IMR-90 (cell line): ENCODE data around the gene CH25H. TPM values are rescaled to one million over a fixed set of nuclear protein-coding genes. Genes with fewer than 3 reads are reported as not detected.
"Not testable (repeated sequence)": the region's sequence is repeated elsewhere in the genome, so short reads cannot be mapped to it uniquely, and the experiment has no call there.

Source experiments
- ATAC-seq: fragments of 200-7000 bp; cut with Tn5 transposase; 2 replicates; pipeline ENCODE4 v1.9.1; 2020; ENCODE audit warnings: low read depth, mild to moderate bottlenecking, moderate library complexity
- BruUV-seq: library from RNA; stranded (reverse); fragments of 400-500 nt; replicated peaks from 2 replicates; lab custom pipeline; 2021; lab: Mats Ljungman, UMichigan
- CTCF ChIA-PET: fragments of 300-600 bp; formaldehyde crosslinking; extraction: SDS; loops from one replicate; lab custom pipeline; 2021; ENCODE audit warnings: antibody characterized with exemption; lab: Yijun Ruan, JAX
- POLR2A ChIA-PET: fragments of 300-600 bp; sonication (Branson Sonifier 250); formaldehyde crosslinking; loops from one replicate; lab custom pipeline; 2022; ENCODE audit warnings: antibody characterized with exemption; ENCODE audit not compliant: unreplicated experiment; lab: Charles Lee
- DNase-seq: peaks from one replicate; pipeline ENCODE4 v3.0.0; 2013
- H2AFZ ChIP-seq: replicated peaks from 2 replicates; pipeline ENCODE3; 2013; ENCODE audit warnings: low read length, mild to moderate bottlenecking; ENCODE audit not compliant: poor library complexity
- H2AK5ac ChIP-seq: 2 replicates; pipeline ENCODE4 v1.6.1; 2013; ENCODE audit warnings: low read depth, low read length, inconsistent platforms
- H2AK9ac ChIP-seq: replicated peaks from 2 replicates; pipeline ENCODE3; 2013; ENCODE audit warnings: mild to moderate bottlenecking, low read depth, low read length, moderate library complexity; ENCODE audit not compliant: poor library complexity
- H2BK120ac ChIP-seq: 2 replicates; pipeline ENCODE4 v1.6.1; 2013; ENCODE audit warnings: low read depth, low read length, inconsistent platforms
- H2BK15ac ChIP-seq: 3 replicates; pipeline ENCODE4 v1.6.1; 2013; ENCODE audit warnings: low read depth, low read length, inconsistent platforms
- H2BK20ac ChIP-seq: 2 replicates; pipeline ENCODE4 v1.6.1; 2013; ENCODE audit warnings: low read depth, mild to moderate bottlenecking, inconsistent platforms, low read length, moderate library complexity
- H2BK5ac ChIP-seq: 2 replicates; pipeline ENCODE4 v1.6.1; 2013; ENCODE audit warnings: mild to moderate bottlenecking, low read depth, low read length, inconsistent platforms; ENCODE audit not compliant: poor library complexity, severe bottlenecking
- H3K14ac ChIP-seq: replicated peaks from 2 replicates; pipeline ENCODE4 v1.6.1; 2013; ENCODE audit warnings: low read depth, low read length, inconsistent platforms
- H3K18ac ChIP-seq: 2 replicates; pipeline ENCODE4 v1.6.1; 2013; ENCODE audit warnings: low read depth, low read length, control low read depth
- H3K23ac ChIP-seq: 2 replicates; pipeline ENCODE4 v1.6.1; 2013; ENCODE audit warnings: low read depth, low read length, inconsistent platforms
- H3K27ac ChIP-seq: 2 replicates; pipeline ENCODE4 v1.5.1; 2013; ENCODE audit warnings: mild to moderate bottlenecking, control low read depth, low read length; ENCODE audit not compliant: insufficient read depth
- H3K27me3 ChIP-seq: 2 replicates; pipeline ENCODE4 v1.6.1; 2013; ENCODE audit warnings: low read length; ENCODE audit not compliant: control insufficient read depth, insufficient read depth
- H3K36me3 ChIP-seq: 2 replicates; pipeline ENCODE4 v1.6.1; 2013; ENCODE audit warnings: low read length, mixed read lengths; ENCODE audit not compliant: control insufficient read depth, insufficient read depth
- H3K4ac ChIP-seq: 2 replicates; pipeline ENCODE4 v1.6.1; 2013; ENCODE audit warnings: low read depth, low read length, inconsistent platforms
- H3K4me1 ChIP-seq: 2 replicates; pipeline ENCODE4 v1.6.1; 2013; ENCODE audit warnings: low read length, mixed read lengths; ENCODE audit not compliant: control insufficient read depth, insufficient read depth
- H3K4me2 ChIP-seq: 2 replicates; pipeline ENCODE4 v1.6.1; 2013; ENCODE audit warnings: low read depth, mild to moderate bottlenecking, control low read depth, low read length, moderate library complexity
- H3K4me3 ChIP-seq: 2 replicates; pipeline ENCODE4 v1.5.1; 2013; ENCODE audit warnings: low read depth, mild to moderate bottlenecking, control low read depth, low read length, moderate library complexity; ENCODE audit not compliant: insufficient read depth
- H3K56ac ChIP-seq: 2 replicates; pipeline ENCODE4 v1.6.1; 2013; ENCODE audit warnings: low read length, inconsistent platforms; ENCODE audit not compliant: insufficient read depth; ENCODE audit errors: extremely low read depth
- H3K79me1 ChIP-seq, 2 experiments: 2 replicates each; pipeline ENCODE4 v1.6.1; 2013; ENCODE audit warnings: low read length in 2 of 2, inconsistent platforms in 1 of 2, low read depth in 1 of 2
- H3K9ac ChIP-seq: 2 replicates; pipeline ENCODE4 v1.6.1; 2013; ENCODE audit warnings: low read depth, low read length, control low read depth
- H3K9me1 ChIP-seq: 2 replicates; pipeline ENCODE4 v1.6.1; 2013; ENCODE audit warnings: low read length, inconsistent platforms; ENCODE audit not compliant: insufficient read depth
- H3K9me3 ChIP-seq: 2 replicates; pipeline ENCODE4 v1.6.1; 2013; ENCODE audit warnings: low read length; ENCODE audit not compliant: control insufficient read depth, insufficient read depth
- H4K20me1 ChIP-seq: 2 replicates; pipeline ENCODE4 v1.6.1; 2013; ENCODE audit warnings: low read length, inconsistent platforms; ENCODE audit not compliant: insufficient read depth
- H4K5ac ChIP-seq: 2 replicates; pipeline ENCODE4 v1.6.1; 2013; ENCODE audit warnings: mild to moderate bottlenecking, low read depth, low read length, control low read depth
- H4K8ac ChIP-seq, 2 experiments: 2 replicates each; pipeline ENCODE4 v1.6.1; 2013; ENCODE audit warnings: low read depth in 2 of 2, low read length in 2 of 2, control low read depth in 1 of 2, inconsistent platforms in 1 of 2
- H4K91ac ChIP-seq: 2 replicates; pipeline ENCODE4 v1.6.1; 2013; ENCODE audit warnings: low read depth, low read length, inconsistent platforms; ENCODE audit not compliant: insufficient read depth
- WGBS, 2 experiments: methylation state at CpG; one replicate each; pipeline versions ENCODE4 v1.1.5 to v1.1.7; 2013; ENCODE audit warnings: missing lambda C conversion rate in 2 of 2; ENCODE audit not compliant: insufficient read length in 1 of 2; ENCODE audit errors: extremely low coverage in 2 of 2; 5-methylcytosine and 5-hydroxymethylcytosine counted together
- dilution Hi-C: fragments of 300-500 bp; cut with HindIII; formaldehyde crosslinking; loops from one replicate; pipeline ENCODE4 v1.14.3; 2018; ENCODE audit warnings: low sequenced_read_pairs; ENCODE audit not compliant: unreplicated experiment
- in situ Hi-C: fragments of 300-500 bp; cut with MboI; formaldehyde crosslinking; loops from 3 replicates; pipeline ENCODE4 v1.14.3; 2019; ENCODE audit warnings: low sequenced_read_pairs, inconsistent platforms, mixed read lengths
- intact Hi-C: fragments of 100-400 bp; cut with micrococcal nuclease; formaldehyde crosslinking; loops from 2 replicates; pipeline ENCODE4 v1.10.0; 2022
- polyA plus RNA-seq, 3 experiments: library from polyadenylated mRNA; depleted of rRNA; stranded (reverse); fragments of >200 nt; gene quantifications; 2 replicates each; pipeline ENCODE4 v1.2.3, GENCODE V29; 2012; ENCODE audit warnings: low replicate concordance in 1 of 3
- total RNA-seq: library from RNA; depleted of rRNA; stranded (reverse); fragments of >200 nt; gene quantifications from 2 replicates; pipeline ENCODE4 v1.2.3, GENCODE V29; 2012

Gene CH25H
- total and polyA plus RNA-seq, 2 of the 4 experiments (the other 2 are of a cell fraction): 0.12 to 0.18 TPM

DNA sequence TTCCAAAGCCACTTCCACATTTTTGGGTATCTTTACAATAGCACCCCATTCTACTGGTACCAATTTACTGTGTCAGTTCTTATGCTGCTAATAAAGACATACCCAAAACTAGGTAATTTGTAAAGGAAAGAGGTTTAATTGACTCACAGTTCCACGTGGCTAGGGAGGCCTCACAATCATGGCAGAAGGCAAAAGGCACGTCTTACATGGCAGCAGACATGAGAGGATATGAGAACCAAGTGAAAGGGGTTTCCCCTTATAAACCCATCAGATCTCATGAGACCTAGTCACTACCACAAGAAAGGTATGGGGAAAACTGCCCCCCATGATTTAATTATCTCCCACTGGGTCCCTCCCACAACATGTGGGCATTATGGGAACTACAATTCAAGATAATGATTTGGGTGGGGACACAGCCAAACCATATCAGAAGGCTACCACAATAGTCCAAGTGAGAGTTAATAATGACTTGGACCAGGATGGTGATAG, 48.0 kb upstream of the CH25H start:
- H2BK5ac ChIP-seq, H4K20me1 ChIP-seq, H4K5ac ChIP-seq, H3K4ac ChIP-seq, POLR2A ChIA-PET, H3K4me3 ChIP-seq, H2BK20ac ChIP-seq, H4K8ac ChIP-seq, H2AFZ ChIP-seq, H2BK120ac ChIP-seq, dilution Hi-C loops, H3K79me1 ChIP-seq, H3K27me3 ChIP-seq, H3K4me1 ChIP-seq, BruUV-seq, intact Hi-C loops, H3K27ac ChIP-seq, H3K56ac ChIP-seq, H2BK15ac ChIP-seq, H3K9me1 ChIP-seq, H2AK9ac ChIP-seq, H3K36me3 ChIP-seq, H3K9ac ChIP-seq, ATAC-seq, H3K4me2 ChIP-seq, H3K9me3 ChIP-seq, H3K18ac ChIP-seq, H3K14ac ChIP-seq, CTCF ChIA-PET, H2AK5ac ChIP-seq, H3K23ac ChIP-seq, H4K91ac ChIP-seq, DNase-seq: not testable (repeated sequence)
- in situ Hi-C loops: loop anchor here (5.0 kb wide), 1 partner anchor 302 kb away; no protein-coding TSS in a partner anchor
- WGBS, 2 experiments: no CpG with 5 or more reads among the region's 2 CpGs
